Left ventricle myocardium superior (tissue), 1 donor: Measurements from ENCODE around the gene POLD4. TPM values are rescaled to one million over a fixed set of nuclear protein-coding genes. Genes with fewer than 3 reads are reported as not detected.

Experiments
- ATAC-seq: fragments of 200-7000 bp; cut with Tn5 transposase; one replicate; pipeline ENCODE4 v1.9.1; 2020; ENCODE audit warnings: mild to moderate bottlenecking, moderate library complexity
- DNase-seq: peaks from one replicate; pipeline ENCODE4 v3.0.0-alpha.2; 2020
- intact Hi-C: fragments of 100-400 bp; cut with micrococcal nuclease; formaldehyde crosslinking; loops from one replicate; pipeline ENCODE4 v1.11.0; 2022
- total RNA-seq: library from RNA; stranded (reverse); fragmentation: NEBNext Ultra II Directional; extraction: Animal tissue kit (Norgen Biotek cat#: 25700); gene quantifications from one replicate; pipeline ENCODE4 v1.2.1, GENCODE V29; 2021
- donor health status: DM: no; HTN: yes; CAD: no; lungs with severe emphysema.

Gene POLD4
- total RNA-seq, 1 donor from 2014 or later: 40.3 TPM

- ATAC-seq: peak; percentile 91
- intact Hi-C loops: no loop called here
- peak; percentile 98 for DNase-seq
Observed at GRCh38 chr11:67391304-67392182, 38.2 kb upstream of the POLD4 start, which contains the start of gene RAD9A. Gene RAD9A (plus strand): TSS chr11:67391986. CDS start chr11:67392045, 59 bp downstream.

GRCh38 chr11:67390947-67391303 is 37.6 kb upstream of the POLD4 start:
- ATAC-seq (no peak), DNase-seq (no peak)
- intact Hi-C loops: no loop called here

GRCh38 chr11:67389477-67389876 is 36.1 kb upstream of the POLD4 start:
- DNase-seq (peak; percentile 67), ATAC-seq (peak; percentile 9)
- intact Hi-C loops: no loop called here

GRCh38 chr11:67387518-67387917 is 34.2 kb upstream of the POLD4 start:
- intact Hi-C loops: no loop called here
- no peak for DNase-seq
- no peak for ATAC-seq

- intact Hi-C loops: no loop called here
- ATAC-seq (no peak), DNase-seq (no peak)
Observed at GRCh38 chr11:67387069-67387468, 33.7 kb upstream of the POLD4 start.

- peak; percentile 10 for ATAC-seq
- intact Hi-C loops: no loop called here
Observed at GRCh38 chr11:67384851-67385366, 31.6 kb upstream of the POLD4 start.

GRCh38 chr11:67382276-67383136 is 29.2 kb upstream of the POLD4 start:
- ATAC-seq (peak; percentile 86), DNase-seq (peak; percentile 84)
- intact Hi-C loops: no loop called here

More at GRCh38 chr11:67384851-67385366, 31.6 kb upstream of the POLD4 start:
- DNase-seq: no peak

- no peak for ATAC-seq
- no peak for DNase-seq
- intact Hi-C loops: no loop called here
Observed at GRCh38 chr11:67381244-67381972, 28.1 kb upstream of the POLD4 start.

GRCh38 chr11:67379061-67380058 is 26.0 kb upstream of the POLD4 start:
- intact Hi-C loops: no loop called here
- no peak for ATAC-seq
- DNase-seq: no peak

- ATAC-seq: no peak
- intact Hi-C loops: no loop called here
Observed at GRCh38 chr11:67378544-67378943, 25.2 kb upstream of the POLD4 start.

GRCh38 chr11:67376873-67377808 is 23.8 kb upstream of the POLD4 start:
- DNase-seq (no peak), ATAC-seq (no peak)
- intact Hi-C loops: no loop called here

More at GRCh38 chr11:67378544-67378943, 25.2 kb upstream of the POLD4 start:
- DNase-seq: no peak

GRCh38 chr11:67376063-67376820 is 22.9 kb upstream of the POLD4 start:
- DNase-seq: no peak
- intact Hi-C loops: no loop called here
- no peak for ATAC-seq

- intact Hi-C loops: no loop called here
- ATAC-seq (no peak), DNase-seq (no peak)
Observed at GRCh38 chr11:67375320-67376055, 22.1 kb upstream of the POLD4 start.

- intact Hi-C loops: no loop called here
- no peak for DNase-seq
- no peak for ATAC-seq
Observed at GRCh38 chr11:67374571-67375281, 21.4 kb upstream of the POLD4 start.
